GM19238 (cell line): Measurements from ENCODE around the gene MYD88.
"Not testable (repeated sequence)": the region's sequence is repeated elsewhere in the genome, so short reads cannot be mapped to it uniquely, and the experiment has no call there.

Source experiments
- DNase-seq: peaks from one replicate; pipeline ENCODE4 v3.0.0; 2011; ENCODE audit warnings: low spot score; ENCODE audit not compliant: insufficient read length

MYD88 gene

GRCh38 chr3:38141952-38142273 lies 3.5 kb downstream of the MYD88 start:
- no peak for DNase-seq

DNA sequence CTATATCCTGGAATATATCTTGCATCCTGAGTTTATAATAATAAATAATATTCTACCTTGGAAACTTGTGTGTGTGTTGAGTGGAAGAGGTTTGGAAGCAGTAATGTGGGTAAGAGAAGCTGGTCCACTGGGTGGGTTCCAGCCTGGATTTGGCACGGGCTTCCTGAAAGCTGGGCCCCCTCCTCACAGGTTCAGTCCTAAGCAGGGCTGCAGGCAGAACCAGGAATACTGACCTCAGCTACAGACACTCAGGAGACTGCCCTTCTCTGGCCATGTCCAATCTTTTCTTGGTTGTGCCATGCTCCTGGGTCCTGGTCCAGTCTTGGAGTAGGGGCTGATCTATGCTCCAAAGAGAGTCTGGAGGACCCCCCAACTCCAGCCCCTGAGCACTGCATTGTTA lies 4.5 kb downstream of the MYD88 start:
- DNase-seq = no peak

DNA sequence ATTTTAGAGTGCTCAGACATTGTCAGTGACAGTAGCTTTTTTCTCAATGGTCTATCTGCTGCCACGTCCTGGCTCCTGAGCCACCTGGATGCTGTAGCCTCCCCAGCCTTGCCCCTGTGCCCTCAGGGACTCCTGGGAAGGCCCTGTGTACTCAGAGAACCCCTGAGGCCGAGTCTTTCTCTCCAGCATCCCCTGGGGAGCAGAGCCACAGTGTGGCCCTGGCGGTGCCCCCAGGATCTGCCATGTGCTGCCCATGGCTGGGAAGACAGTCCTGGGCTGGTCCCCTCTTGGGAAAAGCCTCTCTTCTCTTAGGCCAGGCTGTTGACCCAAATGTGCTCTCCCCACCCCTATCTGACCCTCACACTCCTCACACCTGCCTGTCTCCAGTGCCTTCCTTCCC lies 5.0 kb downstream of the MYD88 start:
- DNase-seq = no peak

GRCh38 chr3:38146504-38146903 lies 8.0 kb downstream of the MYD88 start:
- no peak for DNase-seq

GRCh38 chr3:38147421-38147820 lies 9.0 kb downstream of the MYD88 start:
- no peak for DNase-seq

DNA sequence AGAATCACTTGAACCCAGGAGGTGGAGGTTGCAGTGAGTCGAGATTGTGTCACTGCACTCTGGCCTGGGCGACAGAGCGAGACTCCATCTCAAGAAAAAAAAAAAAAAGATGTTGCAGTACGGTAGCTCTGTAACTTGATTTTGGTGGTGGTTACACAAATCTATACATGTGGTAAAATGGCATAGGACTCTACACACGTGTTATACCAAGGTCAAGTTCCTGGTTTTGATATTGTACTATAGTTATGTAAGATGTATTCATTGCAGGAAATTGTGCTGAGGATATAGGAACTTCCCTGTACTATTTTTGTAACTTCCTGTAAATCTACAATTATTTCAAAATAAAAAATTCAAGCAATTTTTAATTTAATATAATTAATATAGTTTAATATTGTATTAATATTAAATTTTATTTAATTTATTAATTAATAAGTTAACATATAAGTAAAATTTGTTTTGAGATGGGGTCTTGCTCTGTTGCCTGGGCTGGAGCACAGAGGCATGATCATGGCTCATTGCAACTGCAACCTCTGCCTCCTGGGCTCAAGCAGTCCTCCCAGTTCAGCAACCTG lies 9.9 kb downstream of the MYD88 start:
- no peak for DNase-seq

DNA sequence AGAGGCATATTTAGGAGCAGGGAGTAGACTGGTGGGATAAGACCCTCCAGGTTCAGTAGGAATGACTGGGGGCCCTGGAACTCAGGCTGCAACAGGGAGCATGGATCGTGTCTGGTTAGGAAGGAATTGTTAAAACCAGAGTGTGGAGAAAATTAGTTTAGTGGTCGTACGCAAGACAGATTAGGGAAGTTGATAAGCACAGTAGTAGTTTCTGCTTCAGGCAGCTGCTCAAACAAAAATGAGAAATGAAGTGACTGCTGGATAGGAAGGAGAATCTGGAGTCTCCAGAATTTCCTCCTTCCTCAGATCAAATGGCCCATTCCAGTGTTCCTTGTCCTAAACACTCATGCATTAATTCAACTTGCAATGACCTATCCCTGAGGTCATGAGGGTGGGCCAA lies 11.2 kb downstream of the MYD88 start:
- no peak for DNase-seq

DNA sequence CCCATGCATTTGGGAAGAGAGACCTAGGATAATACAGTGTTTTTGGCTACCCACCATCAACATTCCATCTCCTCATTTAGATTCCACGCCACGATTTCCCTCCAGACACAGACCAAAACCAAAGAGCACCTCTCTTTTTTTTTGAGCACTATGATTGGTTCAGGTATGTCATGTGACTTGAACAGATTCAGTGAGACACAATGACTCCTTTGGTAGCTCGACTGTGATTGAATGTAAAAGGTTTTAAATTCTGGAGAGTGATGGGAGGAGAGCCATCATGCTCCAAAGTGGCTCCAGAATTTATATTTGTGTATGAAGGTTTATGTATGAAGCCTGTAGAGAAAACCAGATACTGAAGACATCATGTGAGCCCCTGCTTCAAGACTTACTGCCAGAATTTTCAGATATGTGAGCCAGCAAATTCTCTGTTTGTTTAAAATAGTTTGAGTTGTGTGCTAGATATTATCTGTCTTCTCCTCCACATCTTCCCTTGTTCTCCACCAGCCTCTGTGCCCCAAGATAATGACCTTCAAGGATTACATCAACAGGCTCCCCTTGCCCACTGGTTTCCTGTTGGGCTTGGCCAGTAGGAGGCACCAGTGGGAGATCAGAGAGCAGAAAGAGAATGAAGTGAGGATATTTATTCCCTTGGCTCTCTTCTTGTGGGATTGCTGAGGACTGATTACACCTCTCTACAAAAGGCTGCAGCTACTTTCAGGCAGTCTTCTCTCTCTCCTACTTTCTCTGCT lies 12.5 kb downstream of the MYD88 start:
- DNase-seq = no peak

GRCh38 chr3:38151667-38152265 lies 13.3 kb downstream of the MYD88 start:
- no peak for DNase-seq

GRCh38 chr3:38152609-38153008 lies 14.1 kb downstream of the MYD88 start:
- DNase-seq = no peak

GRCh38 chr3:38153221-38153620 lies 14.8 kb downstream of the MYD88 start:
- DNase-seq = no peak

- no peak for DNase-seq
Observed at GRCh38 chr3:38154033-38154494, 15.6 kb downstream of the MYD88 start.

DNA sequence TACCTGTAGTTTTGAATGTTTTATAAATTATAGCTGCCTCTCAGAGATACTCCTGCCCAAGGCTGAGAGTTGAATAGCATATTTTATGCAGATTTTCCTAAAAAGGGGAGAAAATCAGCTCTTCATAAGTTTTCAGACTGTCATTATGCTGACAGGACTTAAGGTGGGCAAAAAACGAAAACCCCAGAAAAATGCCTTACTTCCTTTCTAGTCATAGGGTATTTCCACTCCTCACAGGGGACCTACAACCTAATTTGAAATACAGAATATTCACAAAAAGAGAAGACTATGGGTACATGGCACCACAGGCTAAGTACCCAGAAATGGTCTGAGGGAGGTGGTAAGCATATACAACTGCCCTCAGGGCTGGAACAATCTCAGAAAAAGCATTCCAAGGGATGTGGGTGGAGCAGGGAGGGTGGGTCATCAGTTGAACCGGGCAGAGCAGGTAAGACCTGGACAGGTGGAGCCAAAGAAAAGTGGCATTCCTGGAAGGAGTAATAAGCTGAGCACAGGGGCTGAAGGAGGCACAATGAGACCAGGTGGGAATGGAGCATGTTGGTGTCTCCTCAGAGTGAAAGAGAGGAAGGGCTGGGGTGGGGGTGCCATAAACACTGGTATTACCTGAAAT lies 16.3 kb downstream of the MYD88 start:
- no peak for DNase-seq

- no peak for DNase-seq
Observed at GRCh38 chr3:38155825-38156224, 17.4 kb downstream of the MYD88 start.

- DNase-seq = no peak
Observed at GRCh38 chr3:38157117-38157516, 18.7 kb downstream of the MYD88 start.

GRCh38 chr3:38157595-38157994 lies 19.1 kb downstream of the MYD88 start:
- DNase-seq = no peak

- DNase-seq = no peak
Observed at GRCh38 chr3:38158472-38158871, 20.0 kb downstream of the MYD88 start.

DNA sequence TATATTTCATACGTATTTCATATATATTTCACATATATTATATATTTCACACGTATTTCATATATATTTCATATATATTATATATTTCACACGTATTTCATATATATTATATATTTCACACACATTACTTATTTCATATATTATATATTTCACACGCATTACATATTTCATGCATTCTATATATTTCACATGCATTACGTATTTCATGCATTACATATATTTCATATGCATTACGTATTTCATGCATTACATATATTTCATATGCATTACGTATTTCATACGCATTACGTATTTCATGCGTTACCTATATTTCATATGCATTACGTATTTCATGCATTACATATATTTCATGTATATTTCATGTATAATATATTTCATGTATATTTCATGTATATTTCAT lies 22.2 kb downstream of the MYD88 start:
- not testable (repeated sequence) for DNase-seq

DNA sequence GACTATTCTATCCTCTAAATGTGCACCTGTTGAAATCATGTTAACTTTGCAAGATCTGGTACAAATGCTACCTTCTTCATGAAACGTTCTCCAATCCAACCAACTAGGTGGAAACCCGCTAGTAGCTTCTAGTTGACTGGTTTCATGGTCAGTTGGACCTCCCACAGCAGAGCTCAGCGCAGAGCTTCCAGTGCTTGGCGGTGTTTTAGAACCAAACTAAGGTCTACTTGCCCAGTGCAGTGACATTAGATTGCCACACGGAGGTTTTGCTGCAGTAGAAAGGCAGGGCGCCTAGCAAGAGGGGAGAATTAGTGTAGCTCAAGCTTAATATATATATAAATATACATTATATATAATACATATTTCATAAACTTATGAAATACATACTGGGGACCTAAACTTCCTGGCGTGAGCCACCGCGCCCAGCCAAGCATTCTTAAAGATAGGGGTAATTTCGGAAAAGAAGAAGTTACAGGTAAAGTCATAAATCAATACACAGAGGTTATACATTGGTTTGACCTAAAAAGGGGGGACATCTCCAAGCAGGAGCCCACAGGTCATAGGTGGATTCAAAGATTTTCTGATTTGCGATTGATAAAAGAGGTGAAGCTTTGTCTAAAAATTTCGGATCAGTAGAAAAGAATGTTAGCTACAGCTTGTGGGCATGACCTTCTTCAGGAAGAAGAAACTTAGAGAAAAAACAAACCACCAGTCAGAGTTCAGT lies 24.8 kb downstream of the MYD88 start:
- no peak for DNase-seq

GRCh38 chr3:38163841-38164642 lies 25.6 kb downstream of the MYD88 start:
- DNase-seq = no peak

GRCh38 chr3:38164643-38164951 lies 26.1 kb downstream of the MYD88 start:
- no peak for DNase-seq
